NT2/D1 (cell line): ENCODE measurements around the gene SKAP1.

ENCODE experiments used
- YY1 ChIP-seq: IDR thresholded peaks from 2 replicates; pipeline ENCODE4 v1.6.1; 2011; ENCODE audit not compliant: insufficient read length, insufficient read depth
- ZNF274 ChIP-seq: IDR thresholded peaks from 2 replicates; pipeline ENCODE4 v1.6.1; 2011; ENCODE audit warnings: mild to moderate bottlenecking, low read depth, low read length

DNA sequence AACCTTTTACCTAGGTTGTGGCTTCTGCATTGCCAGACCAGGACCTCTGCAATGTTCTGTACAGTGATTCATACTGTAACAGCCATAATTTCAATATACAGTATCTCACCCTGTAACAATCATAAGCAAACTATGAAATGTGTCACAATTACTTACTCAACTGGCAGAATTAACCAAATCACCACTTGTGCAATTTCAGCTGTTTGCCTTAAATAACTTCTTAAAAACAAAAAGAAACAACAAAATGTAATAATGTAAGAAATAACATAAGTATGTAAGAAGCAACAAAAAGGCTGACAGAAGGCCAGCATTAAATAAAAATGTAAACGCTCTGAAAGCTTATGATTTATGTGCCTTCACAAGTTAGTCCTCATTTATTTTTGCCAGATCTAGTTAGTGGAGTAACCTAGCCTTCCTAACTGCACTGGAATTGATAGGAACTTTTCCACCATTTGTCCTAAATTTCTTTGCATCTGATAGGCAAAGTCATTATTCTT lies 96.9 kb downstream of the SKAP1 start:
- TF ChIP-seq ZNF274 (no peak), YY1 (no peak)
